Measurements from ENCODE around the gene SIX5.
"Not testable (repeated sequence)": the region's sequence is repeated elsewhere in the genome, so short reads cannot be mapped to it uniquely, and the experiment has no call there.

Gene SIX5

GRCh38 chr19:45752639-45753038 is 16.4 kb downstream of the SIX5 start:
- no peak for DNase-seq

GRCh38 chr19:45751483-45751882 is 17.6 kb downstream of the SIX5 start:
- DNase-seq, result not testable (repeated sequence)

GRCh38 chr19:45747513-45747912 is 21.5 kb downstream of the SIX5 start:
- DNase-seq, result no peak

GRCh38 chr19:45746866-45747265 is 22.2 kb downstream of the SIX5 start:
- no peak for DNase-seq

GRCh38 chr19:45745606-45746005 is 23.4 kb downstream of the SIX5 start:
- DNase-seq, result no peak

GRCh38 chr19:45742969-45743368 is 26.1 kb downstream of the SIX5 start:
- DNase-seq, result no peak

GRCh38 chr19:45739498-45740439 is 29.3 kb downstream of the SIX5 start:
- DNase-seq, result no peak

GRCh38 chr19:45733160-45733810 is 35.8 kb downstream of the SIX5 start, which contains the start of gene MEIOSIN:
MEIOSIN (plus strand) TSS chr19:45733439; CDS start chr19:45735377, 1,938 bp downstream.
- DNase-seq, result no peak

- DNase-seq, result peak; percentile 95 to 99 (median 99)
Observed at GRCh38 chr19:45730368-45731288, 38.4 kb downstream of the SIX5 start, which contains the start of gene FBXO46. FBXO46 (minus strand) TSS chr19:45730896; CDS start chr19:45713495, 17,401 bp downstream.

GRCh38 chr19:45729800-45730290 is 39.2 kb downstream of the SIX5 start:
- no peak for DNase-seq

- not testable (repeated sequence) for DNase-seq
Observed at GRCh38 chr19:45728683-45729082, 40.4 kb downstream of the SIX5 start.

GRCh38 chr19:45720065-45720464 is 49.0 kb downstream of the SIX5 start:
- DNase-seq, result not testable (repeated sequence)

- DNase-seq, result no peak
Observed at GRCh38 chr19:45717983-45718650, 50.9 kb downstream of the SIX5 start.

- DNase-seq, result peak; percentile 98 to 99 (median 99)
Observed at GRCh38 chr19:45717131-45717982, 51.7 kb downstream of the SIX5 start.

- peak; percentile 26 to 71 (median 46) for DNase-seq
Observed at GRCh38 chr19:45716359-45717130, 52.5 kb downstream of the SIX5 start.

- DNase-seq, result no peak
Observed at GRCh38 chr19:45715139-45715538, 53.9 kb downstream of the SIX5 start.

Measured in NCI-H1417 (cell line).